Neural cell (in vitro differentiated cells): Measurements from ENCODE around the gene NHS. TPM values are rescaled to one million over a fixed set of nuclear protein-coding genes. Genes with fewer than 3 reads are reported as not detected.
"Not testable (repeated sequence)": the region's sequence is repeated elsewhere in the genome, so short reads cannot be mapped to it uniquely, and the experiment has no call there.

Experiments
- H2AFZ ChIP-seq: fragments of 200-600, 300-800 bp; sonication (generic), shearing (Covaris generic); 2 replicates; pipeline ENCODE4 v1.6.0; 2014; ENCODE audit warnings: low read depth, mild to moderate bottlenecking, antibody characterized with exemption, low read length, moderate library complexity
- H3F3A ChIP-seq: fragments of 200-600 bp; shearing (Covaris generic); 2 replicates; pipeline ENCODE4 v1.6.1; 2016; ENCODE audit warnings: mild to moderate bottlenecking, moderate library complexity, mixed read lengths, antibody characterized with exemption, low read length; ENCODE audit not compliant: insufficient read depth, poor library complexity, severe bottlenecking
- H3K27ac ChIP-seq: fragments of 200-600, 300-800 bp; sonication (generic), shearing (Covaris generic); 2 replicates; pipeline ENCODE4 v1.5.1; 2014; ENCODE audit warnings: mild to moderate bottlenecking, low read length, moderate library complexity
- H3K27me3 ChIP-seq: fragments of 300-800, 200-600 bp; sonication (generic), shearing (Covaris generic); 2 replicates; pipeline ENCODE4 v1.6.0; 2014; ENCODE audit warnings: mild to moderate bottlenecking, low read depth, low read length, moderate library complexity; ENCODE audit not compliant: insufficient read depth
- H3K36me3 ChIP-seq: fragments of 300-800, 200-600 bp; sonication (generic), shearing (Covaris generic); 2 replicates; pipeline ENCODE4 v1.5.1; 2014; ENCODE audit warnings: mild to moderate bottlenecking, antibody characterized with exemption, low read length, moderate library complexity; ENCODE audit not compliant: insufficient read depth
- H3K4me2 ChIP-seq: fragments of 300-800, 200-600 bp; sonication (generic), shearing (Covaris generic); 2 replicates; pipeline ENCODE4 v1.6.0; 2014; ENCODE audit warnings: mild to moderate bottlenecking, low read length
- H3K4me3 ChIP-seq: fragments of 300-800, 200-600 bp; sonication (generic), shearing (Covaris generic); 2 replicates; pipeline ENCODE4 v1.5.1; 2014; ENCODE audit warnings: mild to moderate bottlenecking, low read length, moderate library complexity
- H3K79me2 ChIP-seq: fragments of 200-600 bp; shearing (Covaris generic); replicated peaks from 2 replicates; pipeline ENCODE4 v1.6.0; 2014; ENCODE audit warnings: mild to moderate bottlenecking, low read length, moderate library complexity; ENCODE audit not compliant: insufficient read depth
- H3K9ac ChIP-seq: fragments of 300-800, 200-600 bp; sonication (generic), shearing (Covaris generic); 2 replicates; pipeline ENCODE4 v1.6.1; 2016; ENCODE audit warnings: mild to moderate bottlenecking, low read length, mixed read lengths
- H3K9me2 ChIP-seq: fragments of 200-600 bp; shearing (Covaris generic); 2 replicates; pipeline ENCODE4 v1.6.1; 2016; ENCODE audit warnings: mild to moderate bottlenecking, low read length, mixed read lengths; ENCODE audit not compliant: insufficient read depth
- H3K9me3 ChIP-seq: fragments of 200-600, 300-800 bp; sonication (generic), shearing (Covaris generic); 2 replicates; pipeline ENCODE4 v1.6.1; 2016; ENCODE audit warnings: mild to moderate bottlenecking, mixed run types, low read length, moderate library complexity, mixed read lengths
- H4K20me1 ChIP-seq: fragments of 200-600 bp; shearing (Covaris generic); 2 replicates; pipeline ENCODE4 v1.6.1; 2016; ENCODE audit warnings: mild to moderate bottlenecking, mixed run types; ENCODE audit not compliant: insufficient read depth
- CTCF ChIP-seq: fragments of 450-650 bp; IDR thresholded peaks from 2 replicates; pipeline ENCODE4 v1.5.1; 2014; ENCODE audit warnings: antibody characterized with exemption, mild to moderate bottlenecking, moderate library complexity; ENCODE audit not compliant: poor library complexity, severe bottlenecking
- EP300 ChIP-seq: fragments of 450-650 bp; conservative IDR thresholded peaks from 2 replicates; pipeline ENCODE4 v1.6.1; 2014; ENCODE audit warnings: antibody characterized with exemption, mild to moderate bottlenecking, moderate library complexity; ENCODE audit not compliant: poor library complexity, severe bottlenecking
- EZH2 ChIP-seq: fragments of 200-600, 300-800 bp; shearing (Covaris generic), sonication (generic); IDR thresholded peaks from 2 replicates; pipeline ENCODE4 v1.6.1; 2014; ENCODE audit warnings: antibody characterized with exemption, low read length, borderline replicate concordance, mild to moderate bottlenecking; ENCODE audit not compliant: insufficient read depth, poor library complexity, severe bottlenecking
- MXI1 ChIP-seq: fragments of 450-650 bp; conservative IDR thresholded peaks from 2 replicates; pipeline ENCODE4 v1.6.1; 2014; ENCODE audit warnings: antibody characterized with exemption, mild to moderate bottlenecking; ENCODE audit not compliant: poor library complexity, severe bottlenecking
- POLR2AphosphoS5 ChIP-seq: IDR thresholded peaks from 2 replicates; pipeline ENCODE4 v1.6.1; 2012
- RAD21 ChIP-seq: fragments of 450-650 bp; conservative IDR thresholded peaks from 2 replicates; pipeline ENCODE4 v1.6.1; 2014; ENCODE audit warnings: antibody characterized with exemption, mild to moderate bottlenecking, moderate library complexity
- SMC3 ChIP-seq: fragments of 450-650 bp; conservative IDR thresholded peaks from 2 replicates; pipeline ENCODE4 v1.6.1; 2014; ENCODE audit warnings: antibody characterized with exemption, mild to moderate bottlenecking, moderate library complexity; ENCODE audit not compliant: poor library complexity
- TAF1 ChIP-seq: IDR thresholded peaks from 2 replicates; pipeline ENCODE4 v1.6.1; 2012; ENCODE audit warnings: low read depth
- polyA plus RNA-seq: library from polyadenylated mRNA; depleted of rRNA; stranded (reverse); fragments of >200 nt; gene quantifications from 2 replicates; pipeline ENCODE4 v1.2.3, GENCODE V29; 2014
- TF ChIP-seq, protein P1 (sequence below): IDR thresholded peaks from 2 replicates; pipeline ENCODE4 v1.6.1; 2012; ENCODE audit warnings: borderline replicate concordance

The NHS gene
- polyA plus RNA-seq, 1 donor from 2014 or later, result 1.9 TPM

DNA sequence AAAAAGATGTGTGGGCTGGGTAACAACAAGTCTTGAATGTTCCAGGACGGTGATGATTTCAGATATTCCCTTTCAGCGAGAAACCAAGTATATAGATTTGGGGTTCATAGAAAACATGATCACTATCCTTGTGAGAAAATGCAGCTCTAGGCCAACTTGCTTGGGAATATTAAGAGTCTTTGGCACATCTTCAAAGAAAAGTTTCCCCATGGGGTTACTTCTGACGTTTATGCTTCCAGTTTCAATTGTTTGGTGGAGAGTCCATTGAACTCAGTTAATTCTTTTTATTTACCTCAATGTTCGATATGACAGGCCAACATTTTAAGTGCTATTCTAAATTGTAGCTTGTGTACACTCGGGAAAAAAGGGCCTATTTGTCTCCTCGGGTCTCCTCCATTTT is 126.7 kb downstream of the NHS start:
- Histone ChIP-seq H3K9ac (no peak overlapping the region), H4K20me1 (no peaks in the 10 kb centered on the region), H3F3A (no peaks in the 10 kb centered on the region), H3K4me2 (no peak overlapping the region), H3K27ac (no peak overlapping the region), H3K4me3 (no peak overlapping the region), H3K9me2 (no peaks in the 10 kb centered on the region), H2AFZ (no peak overlapping the region), H3K27me3 (no peaks in the 10 kb centered on the region), H3K36me3 (no peaks in the 10 kb centered on the region), H3K79me2 (no peaks in the 10 kb centered on the region), H3K9me3 (no peaks in the 10 kb centered on the region)
- TF ChIP-seq CTCF (no peak), POLR2AphosphoS5 (no peak), TAF1 (no peak), SMC3 (no peak), MXI1 (no peak), RAD21 (no peak), EP300 (no peak), EZH2 (no peak)
- TF ChIP-seq, protein P1, sequence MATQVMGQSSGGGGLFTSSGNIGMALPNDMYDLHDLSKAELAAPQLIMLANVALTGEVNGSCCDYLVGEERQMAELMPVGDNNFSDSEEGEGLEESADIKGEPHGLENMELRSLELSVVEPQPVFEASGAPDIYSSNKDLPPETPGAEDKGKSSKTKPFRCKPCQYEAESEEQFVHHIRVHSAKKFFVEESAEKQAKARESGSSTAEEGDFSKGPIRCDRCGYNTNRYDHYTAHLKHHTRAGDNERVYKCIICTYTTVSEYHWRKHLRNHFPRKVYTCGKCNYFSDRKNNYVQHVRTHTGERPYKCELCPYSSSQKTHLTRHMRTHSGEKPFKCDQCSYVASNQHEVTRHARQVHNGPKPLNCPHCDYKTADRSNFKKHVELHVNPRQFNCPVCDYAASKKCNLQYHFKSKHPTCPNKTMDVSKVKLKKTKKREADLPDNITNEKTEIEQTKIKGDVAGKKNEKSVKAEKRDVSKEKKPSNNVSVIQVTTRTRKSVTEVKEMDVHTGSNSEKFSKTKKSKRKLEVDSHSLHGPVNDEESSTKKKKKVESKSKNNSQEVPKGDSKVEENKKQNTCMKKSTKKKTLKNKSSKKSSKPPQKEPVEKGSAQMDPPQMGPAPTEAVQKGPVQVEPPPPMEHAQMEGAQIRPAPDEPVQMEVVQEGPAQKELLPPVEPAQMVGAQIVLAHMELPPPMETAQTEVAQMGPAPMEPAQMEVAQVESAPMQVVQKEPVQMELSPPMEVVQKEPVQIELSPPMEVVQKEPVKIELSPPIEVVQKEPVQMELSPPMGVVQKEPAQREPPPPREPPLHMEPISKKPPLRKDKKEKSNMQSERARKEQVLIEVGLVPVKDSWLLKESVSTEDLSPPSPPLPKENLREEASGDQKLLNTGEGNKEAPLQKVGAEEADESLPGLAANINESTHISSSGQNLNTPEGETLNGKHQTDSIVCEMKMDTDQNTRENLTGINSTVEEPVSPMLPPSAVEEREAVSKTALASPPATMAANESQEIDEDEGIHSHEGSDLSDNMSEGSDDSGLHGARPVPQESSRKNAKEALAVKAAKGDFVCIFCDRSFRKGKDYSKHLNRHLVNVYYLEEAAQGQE, result no peak

DNA sequence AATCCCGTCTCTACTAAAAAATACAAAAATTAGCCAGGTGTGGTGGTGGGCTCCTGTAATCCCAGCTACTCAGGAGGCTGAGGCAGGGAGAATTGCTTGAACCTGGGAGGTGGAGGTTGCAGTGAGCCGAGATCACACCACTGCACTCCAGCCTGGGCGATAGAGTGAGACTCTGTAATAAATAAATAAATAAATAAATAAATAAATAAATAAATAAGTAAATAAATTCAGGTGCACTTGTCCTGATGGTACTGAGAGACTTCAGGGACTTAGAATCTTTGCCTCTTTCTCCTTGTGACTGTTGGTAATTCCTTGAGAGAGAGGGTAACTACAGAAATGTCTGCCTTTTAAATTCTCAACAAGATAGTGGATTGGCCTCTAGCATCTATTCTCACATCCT is 131.4 kb downstream of the NHS start:
- H3K9me3 ChIP-seq, H3K79me2 ChIP-seq, H3K4me2 ChIP-seq, H2AFZ ChIP-seq, H3K27ac ChIP-seq, H3F3A ChIP-seq, H4K20me1 ChIP-seq, H3K9me2 ChIP-seq, H3K27me3 ChIP-seq, H3K36me3 ChIP-seq, H3K9ac ChIP-seq, H3K4me3 ChIP-seq: not testable (repeated sequence)

DNA sequence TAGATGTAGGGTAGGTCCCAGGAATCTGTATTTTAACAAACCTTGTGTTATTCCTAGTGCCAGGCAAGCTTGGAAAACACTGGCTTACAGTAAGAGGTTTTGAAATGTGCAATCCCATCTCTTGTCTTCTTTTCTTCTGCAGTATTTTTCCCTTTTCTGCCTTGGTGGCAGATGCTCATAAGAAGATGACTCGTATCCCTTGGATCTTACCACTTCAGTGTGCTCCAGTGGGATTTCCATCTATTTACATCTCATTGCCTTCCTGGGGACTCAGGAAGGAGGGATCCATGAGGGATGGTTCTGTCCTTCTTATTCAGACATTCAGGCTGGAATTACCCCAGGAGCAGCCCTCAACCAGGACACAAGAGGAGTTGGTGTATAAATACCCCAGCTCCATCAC is 136.6 kb downstream of the NHS start:
- Histone ChIP-seq H3K79me2 (no peaks in the 10 kb centered on the region), H3K9me3 (no peaks in the 10 kb centered on the region), H2AFZ (no peak overlapping the region), H3K27ac (no peak overlapping the region), H3K4me3 (no peak overlapping the region), H3K9ac (no peak overlapping the region), H3K36me3 (no peaks in the 10 kb centered on the region), H3K27me3 (no peaks in the 10 kb centered on the region), H4K20me1 (no peaks in the 10 kb centered on the region), H3F3A (no peaks in the 10 kb centered on the region), H3K9me2 (no peaks in the 10 kb centered on the region), H3K4me2 (no peak overlapping the region)
- no peak for TF ChIP-seq EP300
- no peak for TF ChIP-seq TAF1
- no peak for TF ChIP-seq RAD21
- no peak for TF ChIP-seq MXI1
- no peak for TF ChIP-seq EZH2
- TF ChIP-seq, protein P1, result no peak
- no peak for TF ChIP-seq SMC3
- no peak for TF ChIP-seq POLR2AphosphoS5
- TF ChIP-seq CTCF, result no peak
